Activated CD4-positive, alpha-beta T cell treated with anti-CD3 and anti-CD28 coated beads, Interleukin-2, amount 10 ng/mL, durations not matched to agents 7 days and 5 days (primary cell): Measurements from ENCODE around the gene TBC1D17. TPM values are rescaled to one million over a fixed set of nuclear protein-coding genes. Genes with fewer than 3 reads are reported as not detected.

ENCODE experiments used
- CTCF ChIA-PET: fragments of 350-600 bp; sonication (Branson Sonifier 250); formaldehyde crosslinking; loops from one replicate; lab custom pipeline; 2021; ENCODE audit warnings: antibody characterized with exemption; lab: Charles Lee
- POLR2A ChIA-PET: fragments of 350-600 bp; sonication (Branson Sonifier 250); formaldehyde crosslinking; loops from one replicate; lab custom pipeline; 2021; ENCODE audit warnings: antibody characterized with exemption; lab: Charles Lee
- DNase-seq: peaks from one replicate; pipeline ENCODE4 v3.0.0-alpha.2; 2020
- H3K27ac Mint-ChIP-seq: one replicate; pipeline ENCODE4 v1.8.0; 2021; ENCODE audit warnings: mild to moderate bottlenecking, moderate library complexity, mixed read lengths
- H3K27me3 Mint-ChIP-seq: one replicate; pipeline ENCODE4 v1.8.0; 2021; ENCODE audit warnings: mixed read lengths
- H3K36me3 Mint-ChIP-seq: one replicate; pipeline ENCODE4 v1.8.0; 2021; ENCODE audit warnings: low read depth, mixed read lengths
- H3K4me1 Mint-ChIP-seq: one replicate; pipeline ENCODE4 v1.8.0; 2021; ENCODE audit warnings: mixed read lengths
- H3K4me3 Mint-ChIP-seq: one replicate; pipeline ENCODE4 v1.8.0; 2021; ENCODE audit warnings: mild to moderate bottlenecking, moderate library complexity, mixed read lengths
- H3K9me3 Mint-ChIP-seq: one replicate; pipeline ENCODE4 v1.8.0; 2021; ENCODE audit warnings: mixed read lengths
- total RNA-seq, 2 experiments: library from RNA; stranded (reverse); gene quantifications; one replicate each; pipeline ENCODE4 v1.2.3, GENCODE V29; 2021

Gene TBC1D17
- total RNA-seq, 2 experiments from 2014 or later, result 33.2 to 33.8 TPM

- H3K36me3 Mint-ChIP-seq, result peaks cover 24% of the 10 kb centered on the region
- CTCF ChIA-PET, result interaction anchor here (2.3 kb wide), 1 partner anchor 13 kb away, joined by 11 read pairs; no protein-coding TSS in a partner anchor
Measured at GRCh38 chr19:49877879-49878743, 609 bp downstream of the TBC1D17 start.

DNA sequence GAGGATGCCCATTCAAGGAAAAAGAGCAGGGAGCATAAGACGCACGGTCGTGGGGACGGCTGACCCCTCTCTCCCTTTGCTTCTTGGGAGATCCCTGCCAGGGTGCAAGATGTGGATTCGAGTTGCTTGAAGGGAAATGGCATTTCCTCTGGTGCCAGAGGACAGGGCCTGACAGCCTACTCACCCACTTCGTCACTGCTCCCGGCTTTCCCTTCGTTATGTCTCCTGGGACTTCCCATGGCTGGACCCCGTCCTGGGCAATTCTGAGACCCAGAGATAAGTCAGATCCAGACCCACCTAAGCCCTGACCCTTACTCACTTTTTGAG, 1.2 kb downstream of the TBC1D17 start:
- CTCF ChIA-PET, result interaction anchor here (0.6 to 0.7 kb wide), 2 partner anchors 15 to 964 kb away, joined by 3 to 4 read pairs; no protein-coding TSS in a partner anchor
- POLR2A ChIA-PET, result no interaction called here
- Mint-ChIP-seq H3K36me3 (peaks cover 30% of the 10 kb centered on the region), H3K4me1 (peaks cover 32% of the 10 kb centered on the region), H3K27ac (no peak overlapping the region), H3K27me3 (no peaks in the 10 kb centered on the region), H3K9me3 (no peaks in the 10 kb centered on the region), H3K4me3 (no peak overlapping the region)
- no peak for DNase-seq

More at GRCh38 chr19:49877879-49878743, 609 bp downstream of the TBC1D17 start:
- Mint-ChIP-seq H3K27ac (no peak overlapping the region), H3K4me3 (no peak overlapping the region), H3K27me3 (no peaks in the 10 kb centered on the region), H3K4me1 (peaks cover 30% of the 10 kb centered on the region), H3K9me3 (no peaks in the 10 kb centered on the region)
- peak; percentile 99 for DNase-seq
- POLR2A ChIA-PET, result no interaction called here

DNA sequence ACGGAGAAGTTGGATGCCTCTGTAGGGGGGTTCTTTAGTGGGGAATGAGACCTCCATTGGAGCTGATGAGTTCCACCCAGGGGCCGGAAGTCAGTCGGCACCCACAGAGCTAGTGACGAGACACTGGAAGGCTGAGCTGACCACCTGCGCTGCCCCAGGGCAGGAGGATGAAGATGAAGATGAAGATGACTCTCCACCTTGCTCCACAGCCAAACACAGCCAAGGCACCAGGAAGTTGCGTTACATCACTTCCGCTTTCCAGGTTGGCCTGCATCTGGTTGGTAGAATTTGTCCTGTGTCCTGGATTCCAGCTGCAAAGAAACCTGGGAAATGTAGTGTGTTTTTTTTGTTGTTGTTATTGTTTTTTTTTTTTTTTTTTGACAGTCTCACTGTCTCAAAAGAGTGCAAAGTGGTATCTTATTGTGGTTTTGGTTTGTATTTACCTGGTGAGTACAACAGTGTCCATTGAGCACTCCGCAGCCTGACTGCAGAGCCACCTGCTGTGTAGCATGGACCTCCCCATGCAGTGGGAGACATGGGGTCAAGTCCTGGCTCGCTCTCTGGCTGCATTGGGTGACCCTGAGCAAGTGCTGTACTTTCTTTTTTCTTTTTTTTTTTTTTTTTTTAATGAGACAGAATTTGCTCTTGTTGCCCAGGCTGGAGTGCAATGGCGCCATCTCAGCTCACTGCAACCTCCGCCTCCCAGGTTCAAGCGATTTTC, 1.9 kb downstream of the TBC1D17 start:
- peak; percentile 29 for DNase-seq

DNA sequence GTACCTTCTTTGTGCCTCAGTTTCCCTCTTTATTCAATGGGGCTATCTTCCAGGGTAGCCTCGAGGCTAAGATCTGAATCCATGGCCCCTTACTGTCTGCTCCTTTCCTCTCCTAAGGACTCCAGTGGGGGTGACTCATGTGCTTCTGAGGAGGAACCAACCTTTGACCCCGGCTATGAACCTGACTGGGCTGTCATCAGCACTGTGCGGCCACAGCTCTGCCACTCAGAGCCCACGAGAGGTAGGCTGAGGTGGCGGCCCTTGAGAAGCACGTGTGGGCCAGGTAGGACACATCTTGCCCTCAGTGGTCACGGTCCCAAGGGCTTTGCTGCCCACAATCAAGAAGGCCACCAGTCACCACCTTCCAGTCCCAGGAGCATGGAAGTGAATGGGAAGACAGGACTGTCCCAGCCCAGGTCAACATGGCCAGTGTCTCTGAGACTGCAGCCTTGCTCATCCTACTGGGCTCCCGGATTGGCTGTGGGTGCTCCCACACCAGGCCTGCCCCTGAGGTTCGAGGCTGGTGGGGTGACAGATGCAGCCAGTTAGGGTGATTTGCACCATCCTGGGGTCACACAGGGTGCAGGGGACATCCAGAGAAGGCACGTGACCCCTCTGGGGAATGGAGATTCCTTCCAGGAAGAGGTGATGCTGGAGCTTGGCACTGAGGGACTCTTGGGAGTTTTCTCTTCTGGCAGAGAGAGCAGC, 2.8 kb downstream of the TBC1D17 start:
- Mint-ChIP-seq H3K9me3 (no peaks in the 10 kb centered on the region), H3K4me3 (no peak overlapping the region), H3K27ac (peak overlapping the region; percentile 41), H3K36me3 (peaks cover 40% of the 10 kb centered on the region), H3K4me1 (peaks cover 23% of the 10 kb centered on the region), H3K27me3 (no peaks in the 10 kb centered on the region)
- ChIA-PET CTCF (interaction anchor here (1.4 kb wide), 1 partner anchor 14 kb away, joined by 4 read pairs; no protein-coding TSS in a partner anchor), POLR2A (no interaction called here)
- no peak for DNase-seq

More for the DNA sequence above, 1.9 kb downstream of the TBC1D17 start:
- Mint-ChIP-seq H3K4me1 (peaks cover 32% of the 10 kb centered on the region), H3K9me3 (no peaks in the 10 kb centered on the region), H3K27ac (peak overlapping the region; percentile 41), H3K4me3 (no peak overlapping the region), H3K27me3 (no peaks in the 10 kb centered on the region), H3K36me3 (peaks cover 34% of the 10 kb centered on the region)
- POLR2A ChIA-PET, result no interaction called here
- CTCF ChIA-PET, result interaction anchor here (0.6 to 0.7 kb wide), 3 partner anchors 14 to 965 kb away, joined by 3 to 4 read pairs (median 4); no protein-coding TSS in a partner anchor

- ChIA-PET POLR2A (no interaction called here), CTCF (interaction anchor here (1.4 kb wide), 1 partner anchor 13 kb away, joined by 4 read pairs; no protein-coding TSS in a partner anchor)
- Mint-ChIP-seq H3K36me3 (peaks cover 42% of the 10 kb centered on the region), H3K4me1 (peaks cover 19% of the 10 kb centered on the region), H3K27ac (peak overlapping the region; percentile 13), H3K9me3 (no peaks in the 10 kb centered on the region), H3K4me3 (no peak overlapping the region), H3K27me3 (no peaks in the 10 kb centered on the region)
- no peak for DNase-seq
Measured at GRCh38 chr19:49881186-49881585, 3.7 kb downstream of the TBC1D17 start.

DNA sequence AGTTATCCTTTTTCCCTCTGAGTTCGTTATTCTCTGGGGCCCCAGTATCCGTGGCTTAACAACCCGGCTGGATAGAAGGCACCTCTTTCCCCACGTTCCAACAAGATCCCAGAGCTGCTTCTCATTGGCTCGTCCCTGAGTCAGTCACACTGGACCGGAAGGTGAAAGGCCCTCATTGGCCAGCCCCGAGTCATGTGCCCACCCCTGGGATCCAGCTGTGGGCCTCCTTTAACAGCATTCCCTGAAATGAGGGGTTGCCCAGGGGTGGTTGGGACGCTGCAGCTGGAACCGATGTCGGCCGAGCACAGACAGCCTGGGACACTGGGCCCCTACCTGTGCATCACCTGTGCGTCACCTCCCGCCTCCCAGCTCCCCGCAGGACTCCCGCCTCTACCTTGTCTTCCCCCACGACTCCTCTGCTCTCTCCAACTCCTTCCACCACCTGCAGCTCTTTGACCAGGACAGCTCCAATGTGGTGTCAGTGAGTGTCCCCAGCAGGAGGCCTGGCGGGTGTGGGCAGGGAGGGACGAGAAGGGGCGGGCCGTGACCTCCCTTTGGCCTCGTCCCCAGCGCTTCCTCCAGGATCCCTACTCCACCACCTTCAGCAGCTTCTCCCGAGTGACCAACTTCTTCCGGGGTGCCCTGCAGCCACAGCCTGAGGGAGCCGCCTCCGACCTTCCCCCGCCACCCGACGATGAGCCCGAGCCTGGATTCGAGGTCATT, 4.3 kb downstream of the TBC1D17 start:
- H3K4me3 Mint-ChIP-seq, result no peak overlapping the region
- POLR2A ChIA-PET, result no interaction called here

GRCh38 chr19:49882643-49883042, 5.1 kb downstream of the TBC1D17 start:
- Mint-ChIP-seq H3K4me3 (no peak overlapping the region), H3K9me3 (no peaks in the 10 kb centered on the region), H3K27me3 (no peaks in the 10 kb centered on the region), H3K36me3 (peaks cover 42% of the 10 kb centered on the region), H3K4me1 (peaks cover 19% of the 10 kb centered on the region), H3K27ac (no peak overlapping the region)
- ChIA-PET POLR2A (no interaction called here), CTCF (interaction anchor here (1.0 to 1.2 kb wide), 2 partner anchors 12 to 23 kb away, joined by 3 to 6 read pairs; no protein-coding TSS in a partner anchor)
- DNase-seq, result no peak

More for the DNA sequence above, 4.3 kb downstream of the TBC1D17 start:
- CTCF ChIA-PET, result interaction anchor here (0.6 to 1.4 kb wide), 4 partner anchors 13 to 700 kb away, joined by 3 to 6 read pairs (median 4); no protein-coding TSS in a partner anchor
- DNase-seq, result no peak
- H3K27ac Mint-ChIP-seq, result no peak overlapping the region
- H3K36me3 Mint-ChIP-seq, result peaks cover 42% of the 10 kb centered on the region
- no peaks in the 10 kb centered on the region for H3K27me3 Mint-ChIP-seq
- H3K9me3 Mint-ChIP-seq, result no peaks in the 10 kb centered on the region
- peaks cover 19% of the 10 kb centered on the region for H3K4me1 Mint-ChIP-seq

DNA sequence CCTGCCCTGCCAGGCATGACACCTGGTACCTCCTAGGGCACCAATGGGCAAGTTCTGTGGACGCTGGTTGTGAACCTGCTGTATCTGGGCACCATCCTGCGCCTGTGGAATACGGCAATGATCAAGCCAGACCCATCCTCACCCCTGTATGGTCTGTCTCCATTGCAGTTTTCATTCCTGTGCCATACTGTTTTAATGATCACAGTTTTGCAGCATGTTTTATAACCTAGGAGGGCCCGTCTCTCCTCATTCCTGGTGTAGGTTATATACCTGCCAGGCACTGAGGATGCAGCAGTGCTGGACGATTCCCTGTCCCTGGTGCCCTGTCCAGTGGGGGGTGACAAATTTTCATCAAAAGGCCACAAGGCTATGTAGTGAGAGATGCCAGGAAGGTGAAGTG, 5.6 kb downstream of the TBC1D17 start:
- no peak overlapping the region for H3K27ac Mint-ChIP-seq
- peaks cover 42% of the 10 kb centered on the region for H3K36me3 Mint-ChIP-seq
- POLR2A ChIA-PET, result no interaction called here
- H3K4me3 Mint-ChIP-seq, result no peak overlapping the region
- no peak for DNase-seq
- CTCF ChIA-PET, result interaction anchor here (1.0 to 1.2 kb wide), 2 partner anchors 12 to 22 kb away, joined by 3 to 6 read pairs; no protein-coding TSS in a partner anchor
- H3K9me3 Mint-ChIP-seq, result no peaks in the 10 kb centered on the region
- H3K4me1 Mint-ChIP-seq, result peaks cover 15% of the 10 kb centered on the region
- H3K27me3 Mint-ChIP-seq, result no peaks in the 10 kb centered on the region

DNA sequence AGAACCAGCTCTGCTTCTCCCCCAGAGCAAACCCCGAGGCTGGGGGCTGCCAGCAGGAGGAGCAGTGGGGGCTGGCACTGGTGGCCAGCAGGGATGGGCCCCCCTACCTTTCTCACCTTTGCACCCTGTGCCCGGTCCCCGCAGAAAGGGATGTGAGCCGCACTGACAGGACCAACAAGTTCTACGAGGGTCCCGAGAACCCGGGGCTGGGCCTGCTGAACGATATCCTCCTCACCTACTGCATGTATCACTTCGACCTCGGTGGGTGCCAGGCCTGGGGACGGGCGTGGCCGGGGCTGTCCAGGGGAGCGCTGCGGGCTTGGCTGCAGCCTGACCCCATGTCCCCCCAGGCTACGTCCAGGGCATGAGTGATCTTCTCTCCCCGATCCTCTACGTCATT, 6.6 kb downstream of the TBC1D17 start:
- peaks cover 39% of the 10 kb centered on the region for H3K36me3 Mint-ChIP-seq
- ChIA-PET POLR2A (no interaction called here), CTCF (no interaction called here)
- DNase-seq, result no peak
- H3K27me3 Mint-ChIP-seq, result no peaks in the 10 kb centered on the region
- H3K27ac Mint-ChIP-seq, result no peak overlapping the region
- H3K4me1 Mint-ChIP-seq, result peaks cover 8% of the 10 kb centered on the region
- no peaks in the 10 kb centered on the region for H3K9me3 Mint-ChIP-seq
- no peak overlapping the region for H3K4me3 Mint-ChIP-seq

DNA sequence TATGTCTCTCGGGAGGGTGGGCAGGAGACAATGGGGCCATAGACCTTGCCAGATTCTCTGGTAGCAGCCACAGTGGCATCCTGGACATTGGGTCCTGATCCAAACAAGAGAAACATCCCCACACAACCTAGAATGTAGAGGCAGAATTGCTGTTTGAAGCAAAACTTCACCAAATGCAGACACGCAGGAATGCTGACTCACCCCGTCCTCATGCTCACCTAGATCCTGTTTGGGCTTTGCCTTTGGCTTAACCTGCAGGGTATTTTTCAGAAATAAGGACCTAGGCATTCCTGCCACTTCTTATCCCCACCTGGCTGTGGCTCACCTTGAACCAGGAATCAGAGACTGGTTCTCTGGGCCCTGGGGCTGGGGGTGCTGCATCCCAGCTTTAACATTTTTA, 7.3 kb downstream of the TBC1D17 start:
- Mint-ChIP-seq H3K4me3 (no peak overlapping the region), H3K27me3 (no peaks in the 10 kb centered on the region), H3K36me3 (peaks cover 35% of the 10 kb centered on the region), H3K27ac (no peak overlapping the region), H3K4me1 (peaks cover 4% of the 10 kb centered on the region), H3K9me3 (no peaks in the 10 kb centered on the region)
- CTCF ChIA-PET, result no interaction called here
- POLR2A ChIA-PET, result no interaction called here
- DNase-seq, result no peak

DNA sequence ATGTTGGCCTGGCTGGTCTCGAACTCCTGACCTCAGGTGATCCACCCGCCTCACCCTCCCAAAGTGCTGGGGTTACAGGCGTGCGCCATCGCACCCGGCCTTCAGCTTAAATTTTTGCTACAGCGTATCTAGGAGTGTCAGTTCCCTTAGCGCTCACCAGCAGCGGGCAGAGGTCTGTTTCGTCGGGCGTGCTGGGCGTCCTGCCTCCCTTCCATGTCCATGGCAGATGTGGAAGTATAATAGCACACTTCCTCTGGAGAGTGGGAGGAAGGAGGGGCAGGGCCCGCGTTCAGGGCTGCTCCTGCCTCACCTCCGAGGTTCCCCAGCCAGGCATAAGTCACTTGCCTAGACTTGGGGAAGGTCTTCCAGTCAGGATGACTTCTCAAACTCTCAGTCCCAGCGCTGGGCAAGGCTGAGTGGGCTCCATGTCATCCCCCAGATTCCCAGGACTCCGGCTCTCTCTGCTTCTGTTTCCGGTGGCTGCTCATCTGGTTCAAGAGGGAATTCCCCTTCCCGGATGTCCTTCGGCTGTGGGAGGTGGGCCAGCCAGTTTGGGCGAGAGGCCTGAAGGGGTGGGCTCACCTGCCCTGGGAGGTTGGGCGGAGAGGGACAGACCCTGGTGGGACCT, 9.6 kb downstream of the TBC1D17 start:
- Mint-ChIP-seq H3K36me3 (peaks cover 25% of the 10 kb centered on the region), H3K27ac (no peak overlapping the region), H3K9me3 (no peaks in the 10 kb centered on the region), H3K4me1 (peaks cover 15% of the 10 kb centered on the region), H3K27me3 (no peaks in the 10 kb centered on the region), H3K4me3 (no peak overlapping the region)
- no peak for DNase-seq
- ChIA-PET CTCF (no interaction called here), POLR2A (no interaction called here)
